HUDEP-2 (cell line): ENCODE measurements around the gene COX6A1.

Experiments
- DNase-seq, 76 experiments: peaks; one replicate each; lab custom pipeline; 2025; ENCODE audit not compliant: unreplicated experiment in 76 of 76; lab: John Stamatoyannopoulos, UW

COX6A1 gene

DNA sequence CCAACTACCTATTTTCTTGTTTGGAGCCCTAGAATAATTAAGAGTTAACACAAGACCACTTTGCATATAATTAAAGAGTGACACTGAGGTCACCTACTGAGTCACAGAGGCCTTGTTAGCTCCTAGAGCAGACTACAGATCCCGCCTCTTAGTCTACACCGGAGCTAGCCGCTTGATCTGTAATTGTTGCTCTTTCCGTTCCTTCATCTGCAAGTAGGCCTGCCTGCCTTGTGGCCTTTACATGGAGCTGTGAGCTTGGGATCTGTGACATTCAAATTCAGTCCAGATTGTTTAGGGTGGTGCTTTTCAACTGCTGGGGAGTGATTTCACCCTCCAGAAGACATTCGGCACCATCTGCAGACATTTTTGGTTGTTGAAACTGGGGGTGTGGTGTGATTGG lies 52.4 kb downstream of the COX6A1 start:
- DNase-seq = no peak
